ENCODE results near the gene EBP.

The EBP gene

GRCh38 chrX:48491809-48492208, 29.8 kb upstream of the EBP start:
- Histone ChIP-seq H3K27me3 (ENCODE audit: control insufficient read depth, insufficient read depth, low read length, poor library complexity, severe bottlenecking) (no peaks in the 10 kb centered on the region), H3K36me3 (ENCODE audit: control insufficient read depth, insufficient read depth, low read length) (no peaks in the 10 kb centered on the region), H3K4me1 (ENCODE audit: control insufficient read depth, insufficient read depth, low read length) (no peaks in the 10 kb centered on the region), H3K9me3 (ENCODE audit: control insufficient read depth, low read length) (no peaks in the 10 kb centered on the region), H3K27ac (ENCODE audit: insufficient read depth, low read depth, low read length, poor library complexity, severe bottlenecking) (no peak overlapping the region), H3K4me3 (ENCODE audit: insufficient read depth, low read depth, low read length) (no peak overlapping the region)
- 87 to 90% methylated on average over 9 of the region's 9 CpGs for WGBS, 2 experiments

GRCh38 chrX:48492293-48492910, 29.2 kb upstream of the EBP start:
- WGBS, 2 experiments = 83 to 86% methylated on average over 7 of the region's 7 CpGs
- Histone ChIP-seq H3K4me1 (ENCODE audit: control insufficient read depth, insufficient read depth, low read length) (no peaks in the 10 kb centered on the region), H3K9me3 (ENCODE audit: control insufficient read depth, low read length) (no peaks in the 10 kb centered on the region), H3K27me3 (ENCODE audit: control insufficient read depth, insufficient read depth, low read length, poor library complexity, severe bottlenecking) (no peaks in the 10 kb centered on the region), H3K4me3 (ENCODE audit: insufficient read depth, low read depth, low read length) (no peak overlapping the region), H3K36me3 (ENCODE audit: control insufficient read depth, insufficient read depth, low read length) (no peaks in the 10 kb centered on the region), H3K27ac (ENCODE audit: insufficient read depth, low read depth, low read length, poor library complexity, severe bottlenecking) (no peak overlapping the region)

- H3K27me3 ChIP-seq (ENCODE audit: control insufficient read depth, insufficient read depth, low read length, poor library complexity, severe bottlenecking) = no peaks in the 10 kb centered on the region
- no peaks in the 10 kb centered on the region for H3K36me3 ChIP-seq (ENCODE audit: control insufficient read depth, insufficient read depth, low read length)
- no peaks in the 10 kb centered on the region for H3K4me1 ChIP-seq (ENCODE audit: control insufficient read depth, insufficient read depth, low read length)
- H3K9me3 ChIP-seq (ENCODE audit: control insufficient read depth, low read length) = no peaks in the 10 kb centered on the region
- H3K4me3 ChIP-seq (ENCODE audit: insufficient read depth, low read depth, low read length) = no peak overlapping the region
- 53% methylated on average over 10 of the region's 10 CpGs for WGBS, 2 experiments
- H3K27ac ChIP-seq (ENCODE audit: insufficient read depth, low read depth, low read length, poor library complexity, severe bottlenecking) = no peak overlapping the region
Observed at GRCh38 chrX:48493890-48494364, 27.7 kb upstream of the EBP start.

GRCh38 chrX:48496660-48497059, 24.9 kb upstream of the EBP start:
- Histone ChIP-seq H3K36me3 (ENCODE audit: control insufficient read depth, insufficient read depth, low read length) (no peaks in the 10 kb centered on the region), H3K9me3 (ENCODE audit: control insufficient read depth, low read length) (no peaks in the 10 kb centered on the region), H3K4me1 (ENCODE audit: control insufficient read depth, insufficient read depth, low read length) (no peaks in the 10 kb centered on the region), H3K27me3 (ENCODE audit: control insufficient read depth, insufficient read depth, low read length, poor library complexity, severe bottlenecking) (no peaks in the 10 kb centered on the region), H3K4me3 (ENCODE audit: insufficient read depth, low read depth, low read length) (no peak overlapping the region), H3K27ac (ENCODE audit: insufficient read depth, low read depth, low read length, poor library complexity, severe bottlenecking) (no peak overlapping the region)
- WGBS, 2 experiments = 83 to 94% methylated on average over 4 of the region's 4 CpGs

GRCh38 chrX:48497871-48498270, 23.7 kb upstream of the EBP start:
- WGBS, 2 experiments = 88 to 92% methylated on average over 5 of the region's 5 CpGs
- Histone ChIP-seq H3K36me3 (ENCODE audit: control insufficient read depth, insufficient read depth, low read length) (no peaks in the 10 kb centered on the region), H3K4me1 (ENCODE audit: control insufficient read depth, insufficient read depth, low read length) (no peaks in the 10 kb centered on the region), H3K9me3 (ENCODE audit: control insufficient read depth, low read length) (no peaks in the 10 kb centered on the region), H3K4me3 (ENCODE audit: insufficient read depth, low read depth, low read length) (no peak overlapping the region), H3K27me3 (ENCODE audit: control insufficient read depth, insufficient read depth, low read length, poor library complexity, severe bottlenecking) (no peaks in the 10 kb centered on the region), H3K27ac (ENCODE audit: insufficient read depth, low read depth, low read length, poor library complexity, severe bottlenecking) (no peak overlapping the region)

GRCh38 chrX:48498374-48498809, 23.2 kb upstream of the EBP start:
- Histone ChIP-seq H3K27me3 (ENCODE audit: control insufficient read depth, insufficient read depth, low read length, poor library complexity, severe bottlenecking) (no peaks in the 10 kb centered on the region), H3K9me3 (ENCODE audit: control insufficient read depth, low read length) (no peaks in the 10 kb centered on the region), H3K27ac (ENCODE audit: insufficient read depth, low read depth, low read length, poor library complexity, severe bottlenecking) (no peak overlapping the region), H3K36me3 (ENCODE audit: control insufficient read depth, insufficient read depth, low read length) (no peaks in the 10 kb centered on the region), H3K4me1 (ENCODE audit: control insufficient read depth, insufficient read depth, low read length) (no peaks in the 10 kb centered on the region), H3K4me3 (ENCODE audit: insufficient read depth, low read depth, low read length) (no peak overlapping the region)
- 71 to 72% methylated on average over 6 of the region's 6 CpGs for WGBS, 2 experiments

- WGBS, 2 experiments = 92 to 94% methylated on average over 6 to 7 of the region's 7 CpGs
- no peaks in the 10 kb centered on the region for H3K27me3 ChIP-seq (ENCODE audit: control insufficient read depth, insufficient read depth, low read length, poor library complexity, severe bottlenecking)
- no peaks in the 10 kb centered on the region for H3K4me1 ChIP-seq (ENCODE audit: control insufficient read depth, insufficient read depth, low read length)
- H3K36me3 ChIP-seq (ENCODE audit: control insufficient read depth, insufficient read depth, low read length) = no peaks in the 10 kb centered on the region
- H3K9me3 ChIP-seq (ENCODE audit: control insufficient read depth, low read length) = no peaks in the 10 kb centered on the region
- H3K27ac ChIP-seq (ENCODE audit: insufficient read depth, low read depth, low read length, poor library complexity, severe bottlenecking) = no peak overlapping the region
- H3K4me3 ChIP-seq (ENCODE audit: insufficient read depth, low read depth, low read length) = no peak overlapping the region
Observed at GRCh38 chrX:48504261-48504660, 17.3 kb upstream of the EBP start.

- 89 to 93% methylated on average over 4 to 5 of the region's 5 CpGs for WGBS, 2 experiments
- Histone ChIP-seq H3K36me3 (ENCODE audit: control insufficient read depth, insufficient read depth, low read length) (no peaks in the 10 kb centered on the region), H3K4me3 (ENCODE audit: insufficient read depth, low read depth, low read length) (no peak overlapping the region), H3K4me1 (ENCODE audit: control insufficient read depth, insufficient read depth, low read length) (no peaks in the 10 kb centered on the region), H3K27me3 (ENCODE audit: control insufficient read depth, insufficient read depth, low read length, poor library complexity, severe bottlenecking) (no peaks in the 10 kb centered on the region), H3K27ac (ENCODE audit: insufficient read depth, low read depth, low read length, poor library complexity, severe bottlenecking) (no peak overlapping the region), H3K9me3 (ENCODE audit: control insufficient read depth, low read length) (no peaks in the 10 kb centered on the region)
Observed at GRCh38 chrX:48505481-48505880, 16.1 kb upstream of the EBP start.

GRCh38 chrX:48507246-48507645, 14.4 kb upstream of the EBP start:
- no peaks in the 10 kb centered on the region for H3K9me3 ChIP-seq (ENCODE audit: control insufficient read depth, low read length)
- H3K27ac ChIP-seq (ENCODE audit: insufficient read depth, low read depth, low read length, poor library complexity, severe bottlenecking) = no peak overlapping the region
- 77 to 80% methylated on average over 4 to 5 of the region's 5 CpGs for WGBS, 2 experiments
- H3K4me3 ChIP-seq (ENCODE audit: insufficient read depth, low read depth, low read length) = no peak overlapping the region
- no peaks in the 10 kb centered on the region for H3K36me3 ChIP-seq (ENCODE audit: control insufficient read depth, insufficient read depth, low read length)
- no peaks in the 10 kb centered on the region for H3K27me3 ChIP-seq (ENCODE audit: control insufficient read depth, insufficient read depth, low read length, poor library complexity, severe bottlenecking)
- no peaks in the 10 kb centered on the region for H3K4me1 ChIP-seq (ENCODE audit: control insufficient read depth, insufficient read depth, low read length)

GRCh38 chrX:48508400-48509244, 13.0 kb upstream of the EBP start, which contains the start of gene PORCN:
PORCN (plus strand) TSS chrX:48508992; CDS start chrX:48509821, 829 bp downstream.
- no peaks in the 10 kb centered on the region for H3K27me3 ChIP-seq (ENCODE audit: control insufficient read depth, insufficient read depth, low read length, poor library complexity, severe bottlenecking)
- 0% methylated on average over 64 to 65 of the region's 65 CpGs for WGBS, 2 experiments

More at GRCh38 chrX:48508400-48509244, 13.0 kb upstream of the EBP start, which contains the start of gene PORCN:
- Histone ChIP-seq H3K4me3 (ENCODE audit: insufficient read depth, low read depth, low read length) (peak within 1 kb of the TSS; percentile 68), H3K36me3 (ENCODE audit: control insufficient read depth, insufficient read depth, low read length) (no peaks in the 10 kb centered on the region), H3K9me3 (ENCODE audit: control insufficient read depth, low read length) (no peaks in the 10 kb centered on the region), H3K27ac (ENCODE audit: insufficient read depth, low read depth, low read length, poor library complexity, severe bottlenecking) (no peak within 1 kb of the TSS), H3K4me1 (ENCODE audit: control insufficient read depth, insufficient read depth, low read length) (no peaks in the 10 kb centered on the region)

Data from ectodermal cell (in vitro differentiated cells).